IPS DF 19.7 (cell line): ENCODE measurements around the gene NDFIP2.

ENCODE experiments used
- DNase-seq: peaks from one replicate; pipeline ENCODE4 v3.0.0-alpha.2; 2013; ENCODE audit warnings: low read depth, low spot score

NDFIP2 gene, protein sequence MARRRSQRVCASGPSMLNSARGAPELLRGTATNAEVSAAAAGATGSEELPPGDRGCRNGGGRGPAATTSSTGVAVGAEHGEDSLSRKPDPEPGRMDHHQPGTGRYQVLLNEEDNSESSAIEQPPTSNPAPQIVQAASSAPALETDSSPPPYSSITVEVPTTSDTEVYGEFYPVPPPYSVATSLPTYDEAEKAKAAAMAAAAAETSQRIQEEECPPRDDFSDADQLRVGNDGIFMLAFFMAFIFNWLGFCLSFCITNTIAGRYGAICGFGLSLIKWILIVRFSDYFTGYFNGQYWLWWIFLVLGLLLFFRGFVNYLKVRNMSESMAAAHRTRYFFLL

DNA sequence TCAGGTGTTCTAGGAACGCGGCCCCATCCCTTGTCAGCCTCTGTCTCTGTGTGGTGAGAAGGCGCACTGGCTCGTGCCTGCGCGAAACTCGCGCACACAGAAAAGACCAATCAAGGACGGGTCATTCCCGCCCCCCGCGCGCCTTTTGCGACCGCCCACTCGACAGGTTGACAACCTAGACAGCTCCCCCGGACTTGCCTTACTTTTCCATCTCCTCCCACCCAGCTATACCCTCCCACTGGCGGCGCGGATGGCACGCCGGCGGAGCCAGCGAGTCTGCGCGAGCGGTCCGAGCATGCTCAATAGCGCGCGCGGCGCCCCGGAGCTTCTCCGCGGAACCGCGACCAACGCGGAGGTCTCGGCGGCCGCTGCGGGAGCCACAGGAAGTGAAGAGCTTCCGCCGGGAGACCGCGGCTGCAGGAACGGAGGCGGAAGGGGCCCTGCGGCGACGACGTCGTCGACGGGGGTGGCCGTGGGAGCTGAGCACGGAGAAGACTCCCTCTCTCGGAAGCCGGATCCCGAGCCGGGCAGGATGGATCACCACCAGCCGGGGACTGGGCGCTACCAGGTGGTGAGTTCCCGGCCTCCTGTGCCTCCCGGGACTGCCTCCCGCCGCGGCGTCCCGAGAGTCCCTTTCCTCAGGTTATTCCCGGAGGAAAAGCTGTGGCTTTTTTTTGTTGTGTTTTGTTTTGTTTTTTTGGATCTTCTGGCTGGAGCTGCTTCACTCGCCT, at the start of gene NDFIP2:
NDFIP2 (plus strand) TSS at position 202 of the 731 bp plus-strand sequence; CDS start at position 251, 49 bp downstream.
- peak; percentile 33 for DNase-seq

DNA sequence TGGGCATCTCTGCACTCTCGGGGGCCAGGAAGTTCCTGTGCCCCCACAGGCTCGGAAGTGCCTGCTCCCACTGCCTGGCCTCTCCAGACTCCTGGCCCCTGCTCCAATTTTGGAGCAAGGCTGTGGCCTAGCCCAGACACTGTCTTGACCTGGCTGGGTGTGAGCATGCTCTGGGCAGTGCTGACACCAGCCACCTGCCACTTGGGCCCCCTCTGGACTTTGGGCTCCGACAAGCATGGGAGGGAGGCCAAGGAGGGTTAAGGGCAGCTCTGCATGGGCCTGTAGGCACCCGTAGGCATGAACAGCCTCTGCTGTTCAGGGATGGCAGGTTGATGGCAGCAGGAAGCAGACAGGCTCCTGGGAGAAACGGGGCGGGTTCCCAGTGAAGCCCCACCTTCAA, 48.9 kb upstream of the NDFIP2 start:
- no peak for DNase-seq

GRCh38 chr13:79432992-79433391, 48.0 kb upstream of the NDFIP2 start:
- no peak for DNase-seq

DNA sequence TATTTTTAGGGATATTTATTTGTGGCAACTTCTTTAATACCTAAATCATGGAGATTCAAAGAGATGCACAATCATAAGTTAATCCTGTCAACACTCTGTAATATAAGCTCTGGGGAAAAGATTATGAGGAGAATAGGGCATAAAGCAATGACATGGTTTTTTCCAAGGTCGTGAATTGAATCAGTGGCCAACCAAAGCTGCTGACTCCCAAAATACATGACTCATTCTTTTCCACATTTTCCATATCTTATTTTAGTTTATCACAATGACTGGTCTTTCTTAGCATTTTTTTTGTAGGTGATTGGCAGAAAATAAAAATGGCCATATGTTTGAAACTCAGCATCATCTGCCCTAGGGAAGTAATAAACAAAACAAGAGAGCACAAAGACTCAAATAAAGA, 46.4 kb upstream of the NDFIP2 start:
- DNase-seq, result no peak

DNA sequence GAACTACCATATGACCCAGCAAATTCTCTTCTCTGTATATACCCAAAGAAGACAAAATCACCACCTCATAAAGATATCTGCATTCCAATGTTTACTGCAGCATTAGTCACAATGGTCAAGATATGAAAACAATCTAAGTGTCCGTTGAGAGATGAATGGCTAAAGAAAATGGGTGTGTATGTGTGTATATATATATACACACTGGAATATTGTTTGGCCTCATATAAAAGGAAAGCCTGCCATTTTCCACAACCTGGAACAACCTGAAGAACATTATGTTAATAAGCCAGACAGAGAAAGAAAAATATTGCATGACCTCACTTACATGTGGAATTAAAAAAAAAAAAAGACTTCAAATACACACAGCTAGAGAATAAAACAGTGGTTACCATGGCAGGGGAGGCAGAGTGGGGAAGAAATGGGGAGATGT, 45.4 kb upstream of the NDFIP2 start:
- DNase-seq, result no peak

DNA sequence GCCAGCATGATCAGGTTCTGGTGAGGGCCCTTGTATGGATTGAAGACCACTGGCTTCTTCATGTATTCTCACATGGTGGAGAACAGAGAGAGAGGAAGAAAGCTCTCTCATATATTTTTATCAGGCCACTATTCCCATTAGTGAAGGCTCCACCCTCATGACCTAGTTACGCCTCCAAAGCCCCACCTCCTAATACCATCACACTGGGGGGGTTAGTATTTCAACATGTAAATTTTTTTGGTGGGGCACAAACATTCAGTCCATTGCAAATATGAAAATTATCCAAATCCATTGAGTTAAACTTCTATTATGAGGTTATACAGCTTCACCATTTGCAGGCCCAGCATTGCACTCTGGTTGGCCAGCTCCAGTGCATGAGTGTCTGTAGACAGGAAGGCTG, 41.7 kb upstream of the NDFIP2 start:
- no peak for DNase-seq

GRCh38 chr13:79440958-79441528, 39.9 kb upstream of the NDFIP2 start:
- no peak for DNase-seq

DNA sequence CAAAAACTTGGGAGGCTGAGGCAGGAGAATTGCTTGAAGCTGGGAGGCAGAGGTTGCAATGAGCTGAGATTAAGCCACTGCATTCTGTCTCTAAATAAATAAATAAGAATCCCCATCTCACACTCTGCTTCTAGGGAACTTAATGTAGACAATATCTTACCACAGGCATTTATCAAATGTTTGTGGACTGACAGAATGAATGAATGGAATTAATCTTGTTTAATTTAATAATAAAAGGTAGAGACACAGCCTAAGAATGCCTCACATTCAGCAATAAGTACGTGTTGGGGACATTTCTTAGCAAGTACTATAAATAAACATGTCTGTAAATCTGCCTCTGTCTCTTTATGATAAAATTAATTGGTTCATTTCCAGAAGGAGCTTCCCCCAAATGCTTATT, 38.7 kb upstream of the NDFIP2 start:
- DNase-seq, result no peak

GRCh38 chr13:79442706-79443105, 38.2 kb upstream of the NDFIP2 start:
- DNase-seq, result no peak

DNA sequence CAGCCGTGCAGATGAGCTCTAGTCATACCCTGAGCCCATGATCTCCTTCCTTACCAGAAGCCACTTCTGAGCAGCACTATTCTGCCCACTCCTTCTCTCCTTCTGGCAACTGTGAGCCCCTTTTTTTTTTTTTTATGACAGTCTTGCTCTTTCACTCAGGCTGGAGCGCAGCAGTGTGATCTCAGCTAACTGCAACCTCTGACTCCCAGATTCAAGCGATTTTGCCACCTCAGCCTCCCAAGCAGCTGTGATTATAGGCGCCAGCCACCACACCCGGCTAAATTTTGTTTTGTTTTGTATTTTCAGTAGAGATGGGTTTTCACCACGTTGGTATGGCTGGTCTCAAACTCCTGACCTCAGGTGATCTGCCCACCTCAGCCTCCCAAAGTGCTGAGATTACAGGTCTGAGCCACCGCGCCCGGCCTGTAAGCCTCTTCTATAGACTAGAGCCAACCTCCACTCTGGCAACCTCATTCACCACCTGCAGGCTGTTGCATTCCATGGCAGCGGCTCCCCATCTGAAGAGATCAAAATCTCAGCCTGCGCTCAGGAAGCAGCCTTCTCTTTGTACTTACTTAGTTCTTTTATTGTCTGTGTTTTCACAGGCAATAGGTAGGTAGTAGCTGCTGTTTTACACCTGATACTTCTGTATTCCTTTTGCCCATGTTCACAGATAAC, 34.8 kb upstream of the NDFIP2 start:
- no peak for DNase-seq

- no peak for DNase-seq
Measured at GRCh38 chr13:79447141-79447540, 33.8 kb upstream of the NDFIP2 start.

- DNase-seq, result no peak
Measured at GRCh38 chr13:79447741-79448140, 33.2 kb upstream of the NDFIP2 start.

- no peak for DNase-seq
Measured at GRCh38 chr13:79448413-79448812, 32.5 kb upstream of the NDFIP2 start.

GRCh38 chr13:79450110-79450509, 30.8 kb upstream of the NDFIP2 start:
- no peak for DNase-seq

DNA sequence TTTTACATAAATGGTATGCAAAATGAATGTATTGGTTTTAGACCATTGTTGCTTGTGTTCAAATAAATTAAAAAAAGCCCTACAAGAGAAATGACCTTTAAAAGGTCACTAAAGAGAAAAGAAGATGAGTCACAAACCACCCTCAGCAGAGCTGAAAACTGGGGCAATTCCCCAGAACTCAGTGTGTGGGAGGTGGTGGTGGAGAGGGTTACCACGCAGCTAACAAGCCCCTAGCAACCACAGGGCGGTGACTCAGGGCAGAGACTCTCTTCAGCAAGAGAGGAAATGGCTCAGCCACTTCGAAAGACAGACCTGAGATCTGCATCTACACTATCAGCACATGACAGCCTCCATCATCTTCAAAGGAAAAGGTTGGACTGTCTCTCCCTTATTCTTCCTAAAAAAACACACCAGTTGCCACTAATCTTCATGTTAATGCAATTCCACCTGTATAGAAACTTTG, 29.4 kb upstream of the NDFIP2 start:
- no peak for DNase-seq

DNA sequence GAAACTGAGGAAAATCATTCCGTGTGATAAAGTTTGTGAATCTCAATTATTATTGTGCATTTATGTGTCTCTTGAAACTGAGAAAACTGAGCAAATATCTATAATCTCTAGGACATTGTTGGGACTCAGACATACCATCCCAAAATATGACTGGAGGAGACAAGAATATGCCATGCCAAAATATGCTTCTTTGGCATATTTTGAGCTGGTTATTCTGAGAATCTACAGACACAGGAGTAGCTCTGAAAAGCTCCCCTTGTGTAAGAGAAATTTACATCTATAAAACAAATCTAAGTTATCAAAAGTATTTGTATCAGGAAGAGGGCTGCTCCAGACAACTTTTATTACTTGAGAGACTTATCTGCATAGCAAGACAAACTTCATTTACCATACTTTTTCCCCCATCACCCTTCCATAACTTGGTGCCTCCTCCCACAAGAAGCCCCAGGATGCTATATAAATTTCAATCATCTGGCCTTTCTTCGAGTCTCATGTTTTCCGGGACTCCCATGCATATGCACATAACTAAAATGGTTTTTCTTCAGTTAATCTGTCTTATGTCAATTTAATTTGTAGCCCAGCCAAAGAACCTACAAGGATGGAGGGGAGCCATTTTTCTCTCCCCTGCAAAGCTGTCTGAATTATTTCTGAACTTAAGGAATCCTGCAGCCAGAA, 28.6 kb upstream of the NDFIP2 start:
- no peak for DNase-seq

DNA sequence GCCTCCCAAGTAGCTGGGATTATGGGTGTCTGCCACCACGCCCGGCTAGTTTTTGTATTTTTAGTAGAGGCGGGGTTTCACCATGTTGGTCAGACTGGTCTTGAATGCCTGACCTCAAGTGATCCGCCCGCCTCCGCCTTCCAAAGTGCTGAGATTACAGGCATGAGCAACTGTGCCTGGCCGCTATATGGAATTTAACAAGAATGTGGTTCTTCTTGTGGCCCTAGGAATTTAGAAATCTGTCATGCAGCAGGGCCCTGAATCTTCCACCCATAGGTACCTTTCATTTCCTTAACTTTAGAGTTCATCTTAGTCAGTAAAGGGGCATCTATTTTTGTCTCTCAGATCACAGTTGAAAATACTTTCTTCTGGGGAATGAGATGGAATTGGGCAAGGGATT, 25.6 kb upstream of the NDFIP2 start:
- DNase-seq, result no peak

- no peak for DNase-seq
Measured at GRCh38 chr13:79456051-79456450, 24.9 kb upstream of the NDFIP2 start.

DNA sequence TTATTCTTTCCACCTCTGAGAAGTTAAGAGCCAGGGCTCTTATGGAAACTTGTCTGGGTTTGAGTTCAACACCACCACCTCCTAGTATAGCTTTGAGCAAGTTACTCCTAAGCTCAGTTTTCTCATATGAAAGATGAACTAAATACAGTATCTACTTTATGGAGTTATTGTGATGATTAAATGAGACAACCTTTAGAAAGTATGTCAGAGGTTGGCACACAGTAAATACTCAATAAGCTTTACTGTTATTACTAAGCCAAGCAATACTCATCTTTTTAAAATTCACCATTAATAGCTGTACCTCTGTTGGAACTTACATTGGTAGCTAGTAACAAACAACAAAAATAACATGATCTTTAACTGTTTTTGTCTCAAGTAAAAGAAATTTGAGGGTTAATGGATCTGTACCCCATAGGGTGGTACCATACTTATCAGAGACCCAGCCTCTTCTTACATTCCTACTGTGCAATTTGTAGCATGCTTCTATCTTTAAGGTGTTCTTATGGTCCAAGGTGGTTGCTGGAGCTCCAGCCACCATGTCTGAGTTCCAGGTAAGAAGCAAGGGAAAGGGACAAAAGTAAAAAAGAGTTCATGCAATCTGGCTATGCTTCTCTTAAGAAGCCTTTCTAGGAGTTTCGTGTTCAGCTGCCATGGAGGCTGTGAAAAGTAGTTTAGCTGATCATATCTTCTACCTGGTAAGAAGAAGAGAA, 24.1 kb upstream of the NDFIP2 start:
- DNase-seq, result no peak

- no peak for DNase-seq
Measured at GRCh38 chr13:79457390-79457789, 23.6 kb upstream of the NDFIP2 start.

DNA sequence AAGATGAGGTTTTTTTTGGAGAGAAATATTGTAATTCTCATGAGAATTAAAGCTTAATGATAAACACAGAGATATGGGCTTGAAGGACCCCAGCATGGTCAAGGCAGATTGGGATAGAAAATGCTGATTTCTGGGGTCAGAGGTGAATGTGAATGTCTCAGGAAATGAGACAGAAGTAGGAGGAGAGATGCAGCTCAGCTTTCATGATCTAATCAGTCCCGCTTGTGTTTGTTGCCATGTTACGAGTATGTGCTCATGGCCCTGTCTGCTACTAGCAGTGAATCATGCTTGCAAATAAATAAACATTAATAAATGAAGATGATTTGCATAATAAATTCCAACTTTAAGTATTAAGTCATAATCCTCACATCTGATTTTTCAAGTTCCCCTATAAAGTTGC, 23.0 kb upstream of the NDFIP2 start:
- DNase-seq, result no peak
